Smooth muscle cell of the coronary artery (primary cell): ENCODE results near the gene FOXC2. TPM values are rescaled to one million over a fixed set of nuclear protein-coding genes. Genes with fewer than 3 reads are reported as not detected.

ENCODE experiments used
- total RNA-seq: library from RNA; depleted of rRNA; stranded (reverse); fragments of >200 nt; gene quantifications from 2 replicates; pipeline ENCODE4 v1.2.3, GENCODE V29; 2014; ENCODE audit warnings: low replicate concordance

Gene FOXC2
- 4.1 TPM in 1 of 2 replicates, not detected in the other for total RNA-seq

DNA sequence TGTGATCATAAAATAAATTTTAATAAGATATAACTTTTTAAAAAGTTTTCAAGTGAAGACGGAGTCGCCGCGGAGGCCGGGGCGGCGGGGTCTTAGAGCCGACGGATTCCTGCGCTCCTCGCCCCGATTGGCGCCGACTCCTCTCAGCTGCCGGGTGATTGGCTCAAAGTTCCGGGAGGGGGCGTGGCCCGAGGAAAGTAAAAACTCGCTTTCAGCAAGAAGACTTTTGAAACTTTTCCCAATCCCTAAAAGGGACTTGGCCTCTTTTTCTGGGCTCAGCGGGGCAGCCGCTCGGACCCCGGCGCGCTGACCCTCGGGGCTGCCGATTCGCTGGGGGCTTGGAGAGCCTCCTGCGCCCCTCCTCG lies at the start of gene FOXC2:
Gene FOXC2 (plus strand): TSS at position 229 of the 365 bp plus-strand sequence. CDS start 507 bp downstream, outside the sequence.

DNA sequence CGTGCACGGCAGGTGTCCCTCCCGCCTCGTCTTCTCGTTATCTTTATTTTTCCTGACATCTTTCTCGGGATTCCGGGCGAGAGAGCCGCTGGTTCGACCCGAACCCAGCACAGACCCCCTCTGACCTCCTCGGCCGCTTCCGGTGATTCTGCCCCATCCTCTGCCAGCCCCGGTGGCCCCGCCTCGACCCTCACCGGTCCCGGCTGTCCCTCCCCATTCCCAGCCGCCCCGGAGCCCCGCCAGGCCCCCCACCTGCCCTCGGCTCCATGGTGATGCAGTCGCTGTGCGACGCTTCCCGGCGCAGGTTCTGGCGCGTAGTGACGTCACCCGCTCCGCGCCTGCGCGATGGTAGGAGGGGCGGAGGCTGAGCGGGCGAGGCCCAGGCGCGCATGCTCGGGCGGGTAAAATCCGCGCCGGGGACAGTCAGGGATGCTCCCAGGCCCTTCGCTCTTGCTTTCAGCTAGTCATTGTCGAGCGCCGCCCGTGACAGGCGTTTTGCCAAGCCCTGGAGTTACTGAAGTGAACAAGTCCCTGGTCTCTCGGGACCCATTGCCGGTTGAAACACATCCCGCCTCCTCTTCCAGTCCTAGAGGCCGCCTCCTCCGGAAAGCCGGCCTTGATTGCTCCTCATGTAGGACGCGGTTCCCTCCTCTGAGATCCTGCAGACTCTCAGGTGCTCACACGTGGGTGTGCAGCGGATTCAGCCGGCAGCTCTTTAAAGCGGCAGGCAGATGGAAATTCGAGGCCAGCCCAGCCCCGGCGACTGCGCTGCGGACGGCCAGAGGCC lies 11.5 kb upstream of the FOXC2 start, which contains the start of gene MTHFSD:
Gene MTHFSD (minus strand): TSS at position 319 of the 787 bp plus-strand sequence. CDS start 51 bp downstream, at position 268.

DNA sequence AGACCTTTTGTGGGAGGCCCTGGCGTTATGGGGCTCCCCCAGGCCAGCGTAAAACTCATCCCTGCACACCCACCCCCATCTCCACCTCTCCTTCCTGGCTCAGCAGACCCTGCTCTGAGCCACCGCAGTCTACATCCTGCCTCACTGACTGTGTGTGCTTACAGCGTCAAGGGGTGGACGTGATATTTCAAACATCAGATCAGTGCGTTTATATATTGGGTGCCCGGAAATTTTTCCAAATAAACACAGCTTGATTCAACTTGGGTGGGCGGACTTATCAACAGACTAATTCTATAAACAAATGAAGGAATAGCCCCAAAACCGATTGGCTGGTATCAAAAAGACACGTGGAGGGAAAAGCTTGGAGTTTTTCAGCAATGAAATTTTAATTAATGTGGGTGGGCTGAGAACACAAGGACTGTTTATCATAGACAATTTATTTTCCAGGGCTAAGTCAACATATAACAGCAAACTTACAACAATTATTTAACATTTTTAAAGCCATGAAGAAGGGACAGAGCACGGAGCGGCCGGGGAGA lies 11.5 kb downstream of the FOXC2 start, which contains the start of gene FOXL1:
Gene FOXL1 (plus strand): TSS at position 489 of the 539 bp plus-strand sequence. CDS start 175 bp downstream, outside the sequence.

Other genes with a start within 250 kb of the FOXC2 start
- gene FOXF1, start 56.3 kb upstream of the FOXC2 start, total RNA-seq, result not detected in 2 replicates
- gene MTHFSD, start 11.6 kb upstream of the FOXC2 start, total RNA-seq, result 9.8 and 11.9 TPM in 2 replicates
- 1.1 and 20.4 TPM in 2 replicates for gene FOXL1, start 11.7 kb downstream of the FOXC2 start, total RNA-seq